OCI-LY1 (cell line): Measurements from ENCODE around the gene TMEM60.

Experiments used
- H2AFZ ChIP-seq: fragments of 200-600 bp; sonication (generic), shearing (Covaris generic); 2 replicates; pipeline ENCODE4 v1.6.0; 2014; ENCODE audit warnings: antibody characterized with exemption, mild to moderate bottlenecking, low read length
- H3F3A ChIP-seq: fragments of 200-600 bp; sonication (generic), shearing (Covaris generic); 2 replicates; pipeline ENCODE4 v1.6.0; 2014; ENCODE audit warnings: mild to moderate bottlenecking, antibody characterized with exemption, low read length, moderate library complexity; ENCODE audit not compliant: insufficient read depth
- H3K27ac ChIP-seq: fragments of 200-600 bp; sonication (generic); 2 replicates; pipeline ENCODE4 v1.5.1; 2014; ENCODE audit warnings: low read length, mixed run types, mild to moderate bottlenecking, low read depth; ENCODE audit not compliant: poor library complexity, severe bottlenecking
- H3K27me3 ChIP-seq: fragments of 200-600 bp; sonication (generic); 2 replicates; pipeline ENCODE4 v1.6.0; 2014; ENCODE audit warnings: antibody characterized with exemption, mild to moderate bottlenecking, low read length, moderate library complexity; ENCODE audit not compliant: insufficient read depth
- H3K36me3 ChIP-seq: fragments of 200-600 bp; sonication (generic); 2 replicates; pipeline ENCODE4 v1.6.1; 2014; ENCODE audit warnings: mild to moderate bottlenecking, antibody characterized with exemption, low read length, moderate library complexity, mixed read lengths; ENCODE audit not compliant: insufficient read depth
- H3K4me1 ChIP-seq: fragments of 200-600 bp; sonication (generic); 2 replicates; pipeline ENCODE4 v1.5.1; 2014; ENCODE audit warnings: mild to moderate bottlenecking, low read length, moderate library complexity; ENCODE audit not compliant: insufficient read depth, severe bottlenecking
- H3K4me2 ChIP-seq: fragments of 200-600 bp; sonication (generic), shearing (Covaris generic); 2 replicates; pipeline ENCODE4 v1.6.1; 2014; ENCODE audit warnings: low read length
- H3K4me3 ChIP-seq: fragments of 200-600 bp; sonication (generic); 2 replicates; pipeline ENCODE4 v1.5.1; 2014; ENCODE audit warnings: low read length, low read depth, mild to moderate bottlenecking, mixed read lengths; ENCODE audit not compliant: poor library complexity, severe bottlenecking
- H3K79me2 ChIP-seq: fragments of 200-600 bp; shearing (Covaris generic); 2 replicates; pipeline ENCODE4 v1.6.1; 2016; ENCODE audit warnings: mixed run types, low read length, mixed read lengths; ENCODE audit not compliant: insufficient read depth
- H3K9ac ChIP-seq: fragments of 200-600 bp; sonication (generic), shearing (Covaris generic); 2 replicates; pipeline ENCODE4 v1.6.1; 2014; ENCODE audit warnings: mild to moderate bottlenecking, low read length, mixed read lengths
- H3K9me2 ChIP-seq: fragments of 200-600 bp; sonication (generic), shearing (Covaris generic); 2 replicates; pipeline ENCODE4 v1.6.1; 2014; ENCODE audit warnings: low read depth, mild to moderate bottlenecking, low read length, mixed read lengths
- H3K9me3 ChIP-seq: fragments of 200-600 bp; shearing (Covaris generic); 2 replicates; pipeline ENCODE4 v1.6.1; 2014; ENCODE audit warnings: low read length, mixed read lengths
- H4K20me1 ChIP-seq: fragments of 200-600 bp; sonication (generic), shearing (Covaris generic); 2 replicates; pipeline ENCODE4 v1.6.0; 2016; ENCODE audit warnings: mild to moderate bottlenecking, low read length; ENCODE audit not compliant: insufficient read depth
- EZH2 ChIP-seq: fragments of 200-600 bp; sonication (generic), shearing (Covaris generic); IDR thresholded peaks from 2 replicates; pipeline ENCODE4 v1.8.0; 2017; ENCODE audit warnings: borderline replicate concordance, mixed run types, mild to moderate bottlenecking, antibody characterized with exemption, low read length, moderate library complexity, mixed read lengths
- TF ChIP-seq, protein P1 (sequence below): fragments of 200-600 bp; sonication (generic), shearing (Covaris generic); IDR thresholded peaks from 2 replicates; pipeline ENCODE4 v1.5.1; 2017; ENCODE audit warnings: mild to moderate bottlenecking, antibody characterized with exemption, low read length, moderate library complexity, mixed read lengths

Gene TMEM60

DNA sequence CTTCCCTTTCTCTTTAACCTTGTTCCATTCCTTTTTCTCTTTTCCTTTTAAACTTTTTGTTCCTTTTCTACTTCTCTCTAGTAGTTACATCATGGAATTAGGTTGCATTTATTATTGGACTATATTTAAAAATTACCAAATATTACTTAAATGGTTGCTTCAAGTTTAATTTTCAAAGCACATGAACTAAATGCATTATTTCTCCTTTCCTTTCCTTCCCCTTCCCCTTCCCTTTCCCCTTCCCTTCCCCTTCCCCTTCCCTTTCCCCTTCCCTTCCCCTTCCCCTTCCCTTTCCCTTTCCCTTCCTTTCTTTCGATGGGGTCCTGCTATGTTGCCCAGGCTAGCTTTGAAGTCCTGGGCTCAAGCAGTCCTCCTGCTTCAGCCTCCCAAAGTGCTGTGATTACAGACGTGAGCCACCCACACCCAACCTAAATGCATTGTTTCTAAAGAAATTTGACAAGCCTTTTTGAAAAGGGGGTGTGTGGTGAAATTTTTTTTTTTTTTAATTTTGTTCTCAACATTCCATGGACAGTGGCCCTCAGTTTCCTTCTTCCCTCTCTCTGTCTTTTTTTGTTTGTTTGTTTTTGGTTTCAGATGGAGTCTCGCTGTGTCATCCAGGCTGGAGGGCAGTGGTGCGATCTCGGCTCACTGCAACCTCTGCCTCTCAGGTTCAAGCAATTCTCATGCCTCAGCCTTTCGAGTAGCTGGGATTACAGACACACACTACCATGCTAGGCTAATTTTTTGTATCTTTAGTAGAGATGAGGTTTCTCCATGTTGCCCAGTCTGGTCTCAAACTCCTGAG, 31.2 kb downstream of the TMEM60 start:
- H3K4me3 ChIP-seq = no peak overlapping the region
- H3K27ac ChIP-seq = no peak overlapping the region
- no peaks in the 10 kb centered on the region for H3K27me3 ChIP-seq
- no peaks in the 10 kb centered on the region for H3F3A ChIP-seq
- no peaks in the 10 kb centered on the region for H3K4me1 ChIP-seq
- H3K79me2 ChIP-seq = peaks cover 34% of the 10 kb centered on the region
- no peaks in the 10 kb centered on the region for H3K9me3 ChIP-seq
- H2AFZ ChIP-seq = no peak overlapping the region
- H3K36me3 ChIP-seq = peaks cover 63% of the 10 kb centered on the region
- no peaks in the 10 kb centered on the region for H3K9me2 ChIP-seq
- no peak for TF ChIP-seq EZH2
- TF ChIP-seq, protein P1, sequence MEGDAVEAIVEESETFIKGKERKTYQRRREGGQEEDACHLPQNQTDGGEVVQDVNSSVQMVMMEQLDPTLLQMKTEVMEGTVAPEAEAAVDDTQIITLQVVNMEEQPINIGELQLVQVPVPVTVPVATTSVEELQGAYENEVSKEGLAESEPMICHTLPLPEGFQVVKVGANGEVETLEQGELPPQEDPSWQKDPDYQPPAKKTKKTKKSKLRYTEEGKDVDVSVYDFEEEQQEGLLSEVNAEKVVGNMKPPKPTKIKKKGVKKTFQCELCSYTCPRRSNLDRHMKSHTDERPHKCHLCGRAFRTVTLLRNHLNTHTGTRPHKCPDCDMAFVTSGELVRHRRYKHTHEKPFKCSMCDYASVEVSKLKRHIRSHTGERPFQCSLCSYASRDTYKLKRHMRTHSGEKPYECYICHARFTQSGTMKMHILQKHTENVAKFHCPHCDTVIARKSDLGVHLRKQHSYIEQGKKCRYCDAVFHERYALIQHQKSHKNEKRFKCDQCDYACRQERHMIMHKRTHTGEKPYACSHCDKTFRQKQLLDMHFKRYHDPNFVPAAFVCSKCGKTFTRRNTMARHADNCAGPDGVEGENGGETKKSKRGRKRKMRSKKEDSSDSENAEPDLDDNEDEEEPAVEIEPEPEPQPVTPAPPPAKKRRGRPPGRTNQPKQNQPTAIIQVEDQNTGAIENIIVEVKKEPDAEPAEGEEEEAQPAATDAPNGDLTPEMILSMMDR = no peak
- no peak overlapping the region for H3K9ac ChIP-seq
- H4K20me1 ChIP-seq = no peaks in the 10 kb centered on the region
- H3K4me2 ChIP-seq = no peak overlapping the region

DNA sequence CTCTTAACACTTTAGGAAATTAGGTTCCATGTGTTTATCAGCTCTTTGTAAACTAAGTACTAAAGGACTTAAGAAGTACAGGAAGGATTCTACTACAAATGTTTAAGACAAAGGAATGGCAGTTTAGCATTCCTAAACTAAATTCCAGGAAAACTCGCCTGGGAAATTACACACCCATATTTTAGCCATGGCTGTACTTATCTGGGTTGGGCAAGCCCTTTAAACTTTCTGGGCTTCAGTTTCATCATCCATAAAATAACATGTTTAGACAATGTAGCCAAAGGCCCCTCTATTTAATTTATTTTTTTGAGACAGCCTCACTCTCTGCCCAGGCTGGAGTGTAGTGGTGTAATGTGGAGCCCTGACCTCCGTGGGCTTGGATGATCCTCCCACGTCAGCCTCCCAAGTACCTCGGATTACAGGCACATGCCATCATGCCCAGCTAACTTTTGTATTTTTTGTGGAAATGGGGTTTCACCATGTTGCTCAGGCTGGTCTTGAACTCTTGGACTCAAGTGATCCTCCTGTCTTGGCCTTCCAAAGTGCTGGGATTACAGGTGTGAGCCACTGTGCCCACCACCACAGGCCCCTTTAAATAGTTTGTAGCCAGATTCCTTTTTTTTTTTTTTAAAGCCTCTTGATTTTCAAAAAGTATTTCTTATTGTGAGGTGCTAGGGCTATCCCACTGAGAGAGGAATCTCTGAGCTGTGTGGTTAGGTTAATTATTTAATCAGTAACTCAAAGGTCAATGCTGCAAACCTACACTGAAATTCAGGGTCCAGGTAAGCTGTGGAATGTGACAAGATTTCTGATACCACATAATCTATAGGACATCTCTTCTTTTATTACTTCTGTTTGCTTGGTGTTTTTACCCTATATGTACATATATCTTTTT, 32.1 kb downstream of the TMEM60 start:
- Histone ChIP-seq H3K4me1 (peaks cover 4% of the 10 kb centered on the region), H3K9me3 (no peaks in the 10 kb centered on the region), H3K4me2 (no peak overlapping the region), H3K27ac (no peak overlapping the region), H2AFZ (no peak overlapping the region), H4K20me1 (no peaks in the 10 kb centered on the region), H3K79me2 (peaks cover 42% of the 10 kb centered on the region), H3F3A (no peaks in the 10 kb centered on the region), H3K9ac (no peak overlapping the region), H3K4me3 (no peak overlapping the region), H3K9me2 (no peaks in the 10 kb centered on the region), H3K27me3 (no peaks in the 10 kb centered on the region), H3K36me3 (peaks cover 55% of the 10 kb centered on the region)
- no peak for TF ChIP-seq EZH2
- TF ChIP-seq, protein P1 = no peak

DNA sequence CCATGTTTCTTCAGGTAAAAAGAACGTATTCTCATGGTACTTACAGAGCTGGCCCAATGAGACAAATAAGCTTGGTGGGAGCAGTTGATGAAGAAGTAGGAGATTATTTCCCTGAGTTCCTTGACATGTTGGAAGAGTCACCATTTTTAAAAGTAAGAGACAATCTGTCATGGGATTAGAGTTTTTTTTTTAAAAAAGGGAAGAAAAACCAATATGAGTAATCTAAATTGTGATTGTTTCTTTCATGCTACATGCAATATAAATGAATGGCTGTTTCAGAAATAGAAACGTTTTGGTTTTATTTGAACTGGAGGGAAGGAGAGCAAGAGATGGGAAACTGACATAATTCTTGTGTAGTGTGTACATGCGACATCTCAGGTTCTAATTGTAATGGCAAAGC, 32.8 kb downstream of the TMEM60 start:
- Histone ChIP-seq H3K4me2 (no peak overlapping the region), H3K27me3 (no peaks in the 10 kb centered on the region), H3K9me2 (no peaks in the 10 kb centered on the region), H3K4me3 (no peak overlapping the region), H3K27ac (no peak overlapping the region), H3K79me2 (peaks cover 49% of the 10 kb centered on the region), H3F3A (no peaks in the 10 kb centered on the region), H2AFZ (no peak overlapping the region), H3K4me1 (peaks cover 11% of the 10 kb centered on the region), H3K36me3 (peaks cover 49% of the 10 kb centered on the region), H4K20me1 (no peaks in the 10 kb centered on the region), H3K9ac (no peak overlapping the region), H3K9me3 (no peaks in the 10 kb centered on the region)
- TF ChIP-seq EZH2 = no peak
- TF ChIP-seq, protein P1 = no peak
